Renal cortex interstitium (tissue), 11 donors: ENCODE results near the gene ADCK1. TPM values are rescaled to one million over a fixed set of nuclear protein-coding genes. Genes with fewer than 3 reads are reported as not detected.
"Not testable (repeated sequence)": the region's sequence is repeated elsewhere in the genome, so short reads cannot be mapped to it uniquely, and the experiment has no call there.

Experiments used
- DNase-seq, 11 donors: peaks; one replicate each; pipeline ENCODE4 v3.0.0-alpha.2; 2013; ENCODE audit warnings: low read depth in 9 of 11, low spot score in 4 of 11; ENCODE audit errors: extremely low read depth in 1 of 11
- polyA plus RNA-seq, 3 donors: library from polyadenylated mRNA; unstranded; fragments of 120-200 nt; gene quantifications; one replicate each; pipeline ENCODE4 v1.2.1, GENCODE V29; 2013; ENCODE audit not compliant: insufficient read length in 3 of 3

The ADCK1 gene
- polyA plus RNA-seq, 3 donors: 9.0 to 11.3 (median 9.0) TPM

- not testable (repeated sequence) for DNase-seq
These were observed 115.5 kb downstream of the ADCK1 start for GRCh38 chr14:77915390-77915789.

- no peak for DNase-seq
These were observed 117.7 kb downstream of the ADCK1 start for GRCh38 chr14:77917491-77918201.

GRCh38 chr14:77918448-77918847 lies 118.5 kb downstream of the ADCK1 start:
- DNase-seq: no peak

DNA sequence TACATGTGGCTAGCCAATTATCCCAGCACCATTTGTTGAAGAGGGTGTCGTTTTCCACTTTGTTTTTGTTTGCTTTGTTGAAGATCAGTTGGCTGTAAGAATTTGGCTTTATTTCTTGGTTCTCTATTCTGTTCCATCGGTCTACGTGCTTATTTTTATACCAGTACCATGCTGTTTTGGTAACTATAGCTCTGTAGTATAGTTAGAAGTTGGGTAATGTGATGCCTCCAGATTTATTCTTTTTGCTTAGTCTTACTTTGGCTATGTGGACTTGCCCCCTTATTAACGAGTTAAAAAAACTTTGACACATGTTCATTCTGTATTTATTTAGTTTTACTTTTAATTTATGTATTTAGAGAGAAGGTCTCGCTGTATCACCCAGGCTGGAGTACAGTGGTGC lies 120.4 kb downstream of the ADCK1 start:
- no peak for DNase-seq

GRCh38 chr14:77921818-77922217 lies 121.9 kb downstream of the ADCK1 start:
- no peak for DNase-seq

GRCh38 chr14:77923131-77923936 lies 123.4 kb downstream of the ADCK1 start:
- DNase-seq: peak in 10 of 11 donors; percentile 2 to 55 (median 36)

DNA sequence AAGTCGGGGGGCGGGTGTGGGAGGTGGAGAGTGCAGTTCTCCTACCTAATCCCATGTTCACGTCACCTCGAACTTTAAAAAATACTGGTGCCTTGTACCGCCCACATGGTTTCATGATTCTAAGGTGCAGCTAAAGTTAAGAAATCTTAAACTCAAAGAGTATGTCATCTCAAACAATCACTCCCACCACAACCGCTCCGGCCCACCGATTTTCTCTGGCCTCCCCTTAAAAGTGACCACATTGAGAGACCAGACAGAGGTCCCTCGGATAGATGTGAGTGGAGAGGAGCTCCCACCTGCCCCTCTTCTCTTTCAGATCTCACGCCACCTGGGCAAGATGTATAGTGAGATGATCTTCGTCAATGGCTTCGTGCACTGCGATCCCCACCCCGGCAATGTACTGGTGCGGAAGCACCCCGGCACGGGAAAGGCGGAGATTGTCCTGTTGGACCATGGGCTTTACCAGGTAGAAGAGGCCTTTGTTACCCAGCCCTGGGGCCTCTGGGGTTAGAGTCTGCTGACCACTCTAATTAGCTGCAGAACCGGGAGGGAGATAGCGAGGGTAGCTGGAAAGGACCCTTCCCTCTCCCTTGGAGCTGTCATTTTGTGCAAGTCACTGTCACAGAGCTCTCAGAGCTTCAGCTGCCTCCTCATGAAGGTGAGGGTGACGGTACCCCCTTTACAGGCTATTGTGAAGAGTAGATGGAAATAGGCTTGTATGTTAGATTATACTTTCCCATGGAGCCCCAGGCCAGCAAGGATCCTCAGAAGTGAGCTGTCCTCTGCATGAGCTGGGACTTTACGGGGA lies 124.4 kb downstream of the ADCK1 start:
- peak in 4 of 11 donors; percentile 5 to 15 (median 11) for DNase-seq

DNA sequence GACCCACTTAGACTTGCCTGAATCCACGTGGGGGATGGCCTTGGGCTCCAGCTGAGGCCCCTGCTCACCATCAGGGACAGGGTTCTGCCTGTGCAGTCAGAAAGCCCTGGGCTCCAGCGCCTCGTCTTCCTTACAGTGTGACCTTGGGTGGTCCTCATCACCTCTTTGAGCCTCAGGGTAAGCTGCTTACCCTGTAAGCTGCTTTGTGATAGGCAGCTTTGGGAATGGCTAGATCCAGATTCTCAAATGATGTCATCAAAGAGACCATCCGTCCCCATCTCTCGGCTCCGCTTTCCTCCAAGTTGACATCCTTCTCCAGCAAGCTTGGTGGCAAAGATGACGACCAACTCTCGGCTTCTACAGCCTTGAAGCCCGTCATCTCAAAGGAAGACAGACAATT lies 127.0 kb downstream of the ADCK1 start:
- no peak for DNase-seq

GRCh38 chr14:77931441-77931840 lies 131.5 kb downstream of the ADCK1 start:
- no peak for DNase-seq

DNA sequence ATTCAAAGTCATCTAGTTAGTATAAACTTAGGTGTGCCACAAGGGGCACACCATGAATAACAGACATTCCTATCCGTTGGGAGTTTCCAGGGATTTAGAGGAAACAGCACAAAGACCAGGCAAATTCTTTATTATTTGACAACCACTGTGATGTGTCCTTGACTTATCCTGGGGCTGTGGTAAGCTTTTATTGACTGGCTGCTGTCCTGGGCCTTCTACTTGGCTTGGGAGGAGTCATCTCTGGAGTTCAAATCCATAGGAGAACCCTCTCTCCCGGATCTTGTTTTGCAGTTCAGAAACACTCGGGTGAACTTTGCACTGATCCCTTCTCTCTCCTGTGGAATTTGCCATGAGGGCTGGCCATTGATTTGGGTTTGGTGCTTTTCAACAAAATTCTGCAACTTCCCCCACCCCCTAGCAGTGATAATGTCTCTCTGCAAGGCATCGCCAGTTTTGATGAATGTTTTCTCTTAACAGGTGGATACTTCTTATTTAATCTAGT lies 136.3 kb downstream of the ADCK1 start:
- no peak for DNase-seq

- no peak for DNase-seq
These were observed 147.5 kb downstream of the ADCK1 start for GRCh38 chr14:77947372-77947771.

DNA sequence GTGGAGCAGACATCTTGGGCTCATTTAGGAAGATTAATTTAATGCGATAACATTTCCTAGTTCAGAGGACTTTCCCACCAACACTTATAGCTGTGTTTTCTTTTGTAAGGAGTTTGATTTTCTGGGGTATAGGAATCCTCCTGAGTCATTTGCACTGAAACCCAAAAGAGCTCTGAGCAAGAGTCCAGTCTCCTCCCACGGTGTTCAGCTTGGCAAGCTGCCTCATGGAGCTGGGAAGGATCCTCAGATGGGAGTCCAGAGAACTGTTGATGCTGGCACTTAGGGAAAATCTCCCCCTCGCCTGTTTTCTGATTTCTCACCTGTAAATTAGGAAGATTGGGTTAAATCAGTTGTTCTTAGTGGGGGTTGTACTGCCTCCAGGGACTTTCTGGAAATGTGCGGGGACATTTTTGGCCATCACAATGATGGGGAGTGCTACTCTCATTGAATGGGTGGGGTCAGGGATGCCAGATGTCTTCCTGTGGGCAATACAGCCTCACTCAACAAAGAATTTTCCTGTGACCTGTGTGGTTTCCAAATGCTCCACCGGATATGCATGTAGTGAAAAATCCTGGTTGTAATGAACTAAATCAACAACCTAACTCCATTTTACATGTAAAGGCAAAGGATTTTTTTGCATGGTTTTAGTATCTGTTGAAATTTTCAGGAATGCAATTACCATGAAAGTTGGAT lies 150.6 kb downstream of the ADCK1 start:
- DNase-seq: no peak

- DNase-seq: no peak
These were observed 156.0 kb downstream of the ADCK1 start for GRCh38 chr14:77955816-77956484.

DNA sequence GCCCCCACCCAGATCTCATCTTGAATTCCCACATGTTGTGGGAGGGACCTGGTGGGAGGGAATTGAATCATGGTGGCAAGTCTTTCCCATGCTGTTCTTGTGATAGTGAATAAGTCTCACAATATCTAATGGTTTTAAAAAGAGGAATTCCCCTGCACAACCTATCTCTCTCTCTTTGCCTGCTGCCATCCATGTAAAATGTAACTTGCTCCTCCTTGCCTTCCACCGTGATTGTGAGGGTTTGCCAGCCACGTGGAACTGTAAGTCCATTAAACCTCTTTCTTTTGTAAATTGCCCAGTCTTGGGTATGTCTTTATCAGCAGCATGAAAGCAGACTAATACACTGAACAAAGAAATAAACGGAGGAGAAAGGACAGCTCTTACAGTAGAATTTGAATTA lies 159.8 kb downstream of the ADCK1 start:
- DNase-seq: not testable (repeated sequence)

- no peak for DNase-seq
These were observed 162.1 kb downstream of the ADCK1 start for GRCh38 chr14:77961847-77962580.

DNA sequence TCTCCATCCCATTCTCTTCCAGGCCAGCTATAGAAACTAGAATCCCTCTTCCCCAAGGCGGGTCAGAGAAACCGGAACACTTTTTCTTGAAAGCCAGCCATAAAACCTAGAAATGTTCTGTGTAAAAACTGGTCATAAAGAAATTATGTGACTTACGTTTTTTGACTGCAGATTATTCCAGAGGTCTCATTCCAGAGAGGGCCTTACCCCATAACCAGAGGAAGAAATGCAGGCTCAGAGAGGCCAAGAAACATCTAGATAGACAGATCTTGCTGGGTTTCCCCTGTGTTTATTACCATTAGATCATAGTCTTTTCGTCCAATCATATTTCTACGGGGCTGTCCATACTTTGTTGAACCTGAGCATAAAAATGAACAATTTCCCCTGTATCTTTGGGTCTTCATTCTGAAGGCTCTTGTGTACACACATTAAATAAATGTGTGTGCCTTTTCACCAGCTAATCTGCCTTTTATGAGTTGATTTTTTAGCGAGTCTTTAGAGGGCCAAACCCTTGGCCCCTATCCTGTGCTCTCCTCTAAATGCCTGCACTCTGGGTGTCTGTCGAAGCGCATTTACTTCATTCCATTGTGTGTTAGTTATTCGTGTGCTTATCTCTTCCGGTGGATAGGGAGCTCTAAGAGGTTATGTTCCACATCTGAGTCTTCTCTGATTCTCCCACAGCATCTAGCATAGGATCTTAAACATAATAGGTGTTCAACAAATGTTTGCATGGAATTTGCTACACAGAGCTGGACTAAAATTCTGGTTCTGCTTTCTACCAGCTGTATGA lies 163.0 kb downstream of the ADCK1 start:
- no peak for DNase-seq

DNA sequence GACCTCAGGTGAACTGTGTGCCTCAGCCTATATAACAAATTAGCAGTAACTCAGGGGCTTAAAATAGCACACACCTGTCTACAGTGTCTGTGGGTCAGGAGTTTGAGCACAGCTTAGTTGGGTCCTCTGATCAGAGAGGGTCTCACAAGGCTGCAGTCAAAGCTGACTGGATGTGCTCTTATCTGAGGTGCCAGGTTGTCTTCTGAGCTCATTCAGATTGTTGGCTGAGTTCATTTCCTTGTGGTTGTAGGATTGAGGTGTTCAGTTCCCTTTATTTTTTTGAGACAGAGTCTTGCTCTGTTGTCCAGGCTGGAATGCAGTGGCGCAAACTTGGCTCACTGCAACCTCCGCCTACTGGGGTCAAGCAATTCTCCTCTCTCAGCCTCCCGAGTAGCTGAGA lies 164.7 kb downstream of the ADCK1 start:
- no peak for DNase-seq
